ENCODE measurements around the gene HOXB3.

The HOXB3 gene

GRCh38 chr17:48589831-48590606 is at the start of gene HOXB3:
Gene HOXB3, minus strand, starts transcription at chr17:48590241. Its CDS starts 37,767 bp downstream, at chr17:48552474.
- no peak for DNase-seq

GRCh38 chr17:48639136-48639535 is 49.1 kb upstream of the HOXB3 start:
- DNase-seq = no peak

DNA sequence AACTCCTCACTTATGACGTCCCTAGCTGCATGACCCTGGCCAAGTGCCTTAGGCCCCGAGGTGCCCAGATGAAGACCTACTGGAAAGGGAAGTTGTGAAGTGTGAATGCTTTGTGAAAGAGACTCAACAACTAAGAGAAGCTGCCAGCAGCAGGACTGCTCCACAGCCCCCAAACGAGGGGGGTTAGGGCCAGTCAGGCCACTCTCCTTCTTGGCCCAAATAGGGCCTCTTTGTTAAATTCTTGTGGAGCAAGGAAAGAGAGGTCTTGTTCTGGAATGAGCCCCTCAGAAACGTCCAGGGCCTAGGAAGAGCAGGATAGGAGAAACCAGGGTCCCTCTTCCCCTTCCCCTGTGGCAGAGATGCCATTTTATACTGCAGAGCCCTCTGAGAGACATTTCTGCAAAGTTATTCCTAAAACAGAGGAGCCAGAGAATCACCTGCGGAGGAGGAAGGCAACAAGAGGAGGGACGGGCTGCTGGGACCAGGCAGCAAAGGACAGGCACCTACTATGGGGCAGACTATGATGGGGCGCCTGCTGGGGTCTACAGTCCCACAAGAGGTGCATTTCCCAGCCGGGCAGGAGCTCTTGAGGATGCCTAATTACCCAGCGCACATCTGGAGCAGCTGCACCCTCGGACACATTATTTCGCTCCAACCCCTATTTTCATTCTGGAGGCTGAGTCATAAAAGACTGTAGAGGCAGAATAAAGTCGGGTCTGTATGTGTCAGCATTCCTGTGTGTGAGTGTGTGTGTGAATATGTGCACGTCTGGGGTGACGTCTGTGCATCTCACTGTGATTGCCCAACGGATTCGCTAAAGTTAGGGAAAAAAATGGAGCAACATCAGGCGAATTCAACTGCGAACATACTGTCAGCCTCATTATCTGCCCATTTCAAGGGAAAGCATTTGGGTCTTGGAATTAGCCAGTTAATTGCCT is 47.6 kb upstream of the HOXB3 start:
- no peak for DNase-seq

DNA sequence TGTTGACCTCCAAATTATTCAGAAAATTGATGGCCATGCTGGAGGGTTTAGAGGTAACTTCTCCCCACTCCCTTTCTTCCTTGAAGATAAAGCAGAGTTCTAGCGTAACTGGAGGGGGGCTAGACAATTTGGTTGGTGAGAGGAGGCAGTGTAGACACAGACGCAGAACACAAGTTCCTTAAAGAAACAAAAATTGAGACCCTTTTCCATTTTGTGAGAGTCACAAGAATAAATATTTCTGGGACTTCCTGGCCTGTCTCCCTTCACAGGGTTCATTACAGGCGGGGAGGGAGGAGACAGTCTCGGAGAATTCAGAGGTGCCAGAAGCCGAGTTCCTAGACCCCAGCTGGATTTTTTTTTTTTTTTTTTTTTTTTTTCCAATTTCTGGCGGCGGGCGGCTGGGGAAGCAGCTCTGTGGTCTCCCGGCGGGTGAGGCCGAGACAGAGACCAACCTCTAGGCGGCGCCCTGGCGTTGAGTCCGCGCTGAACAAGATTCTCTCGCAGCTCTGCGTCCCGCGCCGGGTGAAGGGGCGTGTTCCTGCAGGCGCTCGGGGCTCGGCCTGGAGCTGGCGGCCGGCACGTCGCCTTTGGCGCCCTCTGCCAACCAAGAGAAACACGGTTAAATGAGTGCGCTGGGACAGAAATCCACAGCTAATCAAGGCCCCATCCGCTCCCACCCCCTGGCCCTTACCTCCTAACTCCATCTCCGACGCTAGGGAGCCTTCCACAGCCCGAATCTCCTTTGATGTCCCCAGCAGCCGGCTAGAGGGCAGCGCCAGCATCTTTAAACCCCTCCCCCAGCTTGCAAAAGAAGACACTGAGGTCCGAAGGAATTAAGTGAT is 46.4 kb upstream of the HOXB3 start:
- no peak for DNase-seq

DNA sequence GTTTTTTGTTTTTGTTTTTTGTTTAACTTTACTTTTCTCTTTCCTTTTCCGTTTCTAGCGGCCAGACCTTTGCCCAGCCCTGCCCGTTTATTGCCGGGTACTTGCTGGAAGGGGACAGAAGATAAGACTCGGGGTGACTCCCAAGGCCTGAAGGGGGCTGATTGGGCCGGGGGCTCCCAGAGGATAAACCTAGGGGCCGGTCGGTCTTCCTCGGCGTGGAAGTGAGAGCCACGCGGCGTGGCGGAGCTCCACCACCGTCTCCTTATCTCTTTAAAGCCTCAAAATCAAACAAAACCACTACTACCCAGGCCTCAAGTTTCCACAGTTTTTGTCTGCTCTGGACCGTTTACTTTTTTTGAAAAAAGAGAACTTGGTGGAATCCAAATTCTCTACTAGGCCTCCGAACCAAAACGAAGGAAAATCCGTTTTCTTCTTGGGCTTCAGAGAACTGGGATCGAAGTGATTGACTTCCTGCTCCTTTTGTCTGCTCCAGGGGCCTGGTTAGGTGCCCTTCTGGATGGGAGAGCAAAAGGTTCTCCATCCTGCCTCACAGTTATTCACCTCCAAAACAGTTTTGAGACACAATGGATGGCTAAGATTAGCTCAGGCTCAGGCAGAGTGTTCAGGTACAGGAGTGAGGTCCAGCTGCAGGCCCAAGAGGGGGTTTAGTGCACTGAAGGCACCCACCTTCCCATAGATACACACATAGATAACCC is 44.6 kb upstream of the HOXB3 start:
- DNase-seq = no peak

GRCh38 chr17:48633266-48633677 is 43.2 kb upstream of the HOXB3 start:
- DNase-seq = no peak

DNA sequence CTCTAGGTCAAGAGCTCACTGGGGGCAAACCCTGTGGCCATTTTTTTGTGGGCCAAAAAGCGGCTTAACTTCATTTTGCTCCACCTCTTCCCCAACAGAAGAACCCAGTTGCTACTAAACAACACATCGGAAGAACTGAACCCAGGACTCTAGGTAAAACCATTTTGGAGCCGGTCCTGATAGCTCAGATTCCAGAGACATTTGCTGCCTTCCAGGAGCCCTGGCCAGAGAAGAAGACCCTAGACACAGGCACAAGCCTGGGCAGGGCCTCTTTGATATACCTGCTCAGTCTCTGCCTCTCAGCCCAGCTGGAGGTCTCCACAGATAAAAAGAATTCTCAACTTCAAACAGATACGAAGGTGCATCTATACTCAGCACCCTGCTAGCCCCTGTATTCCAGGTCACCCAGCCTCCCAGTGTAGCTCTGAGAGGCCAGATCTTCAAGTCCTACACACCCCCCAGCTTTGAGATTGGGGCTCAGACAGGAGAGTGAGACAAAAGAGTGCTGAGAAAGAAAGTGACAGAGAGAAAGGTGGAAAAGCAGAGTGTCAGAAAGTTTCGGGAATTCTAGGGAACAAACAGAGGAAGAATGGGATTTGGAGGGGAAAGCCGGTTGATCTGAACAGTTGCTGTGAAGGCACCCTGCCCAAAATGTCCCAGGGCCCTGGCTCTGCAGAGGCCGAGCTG is 42.7 kb upstream of the HOXB3 start:
- DNase-seq = no peak

- no peak for DNase-seq
Observed at GRCh38 chr17:48631693-48632578, 41.9 kb upstream of the HOXB3 start.

DNA sequence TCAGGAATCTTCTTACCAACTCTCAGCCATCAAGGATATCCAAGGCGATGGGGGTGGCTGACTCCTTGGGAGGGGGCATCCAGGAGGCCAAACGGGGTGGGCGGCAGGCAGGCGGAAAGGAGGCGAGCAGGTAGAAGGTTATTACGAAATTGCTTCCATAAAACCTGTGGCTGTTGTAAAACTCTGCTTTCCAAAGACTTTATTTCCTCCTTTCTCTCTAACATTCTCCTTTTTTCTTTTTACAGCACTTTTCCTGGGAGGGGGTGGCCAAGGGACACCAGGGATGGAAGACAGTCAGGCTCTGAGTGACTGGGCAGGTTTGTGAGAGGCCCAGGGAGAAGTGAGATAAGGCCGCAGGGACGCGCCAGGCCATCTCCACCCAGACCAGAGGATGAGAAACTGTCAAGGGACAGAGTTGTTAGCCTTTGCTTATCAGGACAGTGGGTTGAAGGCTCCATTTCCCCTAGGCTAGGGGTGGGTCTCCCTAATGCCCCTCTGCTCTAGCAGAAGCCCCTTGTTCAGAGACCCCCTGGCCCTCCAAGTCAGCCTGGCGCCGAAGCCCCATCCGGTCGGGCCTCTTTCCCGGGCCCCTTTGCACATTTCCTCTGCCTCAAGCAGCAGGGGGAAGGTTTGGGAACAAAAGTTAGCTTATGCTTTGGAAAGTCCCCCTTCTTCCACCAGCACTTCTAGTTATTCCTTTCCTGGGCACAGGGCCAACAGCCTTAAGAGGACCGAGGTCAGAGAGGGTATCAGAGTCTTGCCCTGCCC is 41.1 kb upstream of the HOXB3 start:
- DNase-seq = no peak

- DNase-seq = no peak
Observed at GRCh38 chr17:48630009-48630924, 40.2 kb upstream of the HOXB3 start.

- no peak for DNase-seq
Observed at GRCh38 chr17:48629411-48629759, 39.3 kb upstream of the HOXB3 start.

DNA sequence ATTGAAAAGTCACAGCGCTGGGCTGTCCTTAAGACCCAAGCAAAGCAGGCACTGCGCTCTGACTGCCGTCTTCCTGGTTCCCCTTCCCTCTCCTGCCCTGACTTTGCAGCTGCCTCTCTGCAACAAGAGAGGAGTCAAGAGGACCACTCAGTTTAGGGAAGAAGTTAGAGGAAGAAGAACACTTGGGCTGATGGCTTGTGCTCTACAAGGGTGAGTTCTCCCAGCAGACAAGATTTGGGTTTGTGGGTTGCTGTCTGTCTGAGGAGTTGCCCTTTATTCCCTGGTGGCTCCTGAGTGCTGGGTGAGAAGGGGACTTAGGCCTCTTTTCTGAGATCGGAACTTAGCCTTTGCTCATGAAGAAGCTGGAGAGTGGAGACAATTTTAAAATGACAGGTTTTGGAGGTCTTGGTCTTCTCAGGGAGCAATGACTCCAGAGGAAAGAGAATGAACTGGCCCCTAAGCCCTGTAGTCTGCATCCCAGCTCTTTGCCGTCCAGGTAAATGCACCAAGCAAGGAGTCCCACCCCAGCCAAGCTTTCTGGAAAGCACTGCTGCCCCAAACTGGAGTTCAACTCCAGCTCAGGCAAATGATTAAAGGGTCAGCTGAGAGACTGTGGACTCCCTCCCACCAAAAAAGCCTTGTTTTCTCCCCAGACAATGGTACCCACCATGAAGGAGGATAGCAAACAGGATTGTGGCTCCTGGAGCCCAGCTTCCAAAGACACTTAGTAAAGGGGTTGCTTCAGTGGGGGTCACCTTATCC is 38.8 kb upstream of the HOXB3 start:
- no peak for DNase-seq

DNA sequence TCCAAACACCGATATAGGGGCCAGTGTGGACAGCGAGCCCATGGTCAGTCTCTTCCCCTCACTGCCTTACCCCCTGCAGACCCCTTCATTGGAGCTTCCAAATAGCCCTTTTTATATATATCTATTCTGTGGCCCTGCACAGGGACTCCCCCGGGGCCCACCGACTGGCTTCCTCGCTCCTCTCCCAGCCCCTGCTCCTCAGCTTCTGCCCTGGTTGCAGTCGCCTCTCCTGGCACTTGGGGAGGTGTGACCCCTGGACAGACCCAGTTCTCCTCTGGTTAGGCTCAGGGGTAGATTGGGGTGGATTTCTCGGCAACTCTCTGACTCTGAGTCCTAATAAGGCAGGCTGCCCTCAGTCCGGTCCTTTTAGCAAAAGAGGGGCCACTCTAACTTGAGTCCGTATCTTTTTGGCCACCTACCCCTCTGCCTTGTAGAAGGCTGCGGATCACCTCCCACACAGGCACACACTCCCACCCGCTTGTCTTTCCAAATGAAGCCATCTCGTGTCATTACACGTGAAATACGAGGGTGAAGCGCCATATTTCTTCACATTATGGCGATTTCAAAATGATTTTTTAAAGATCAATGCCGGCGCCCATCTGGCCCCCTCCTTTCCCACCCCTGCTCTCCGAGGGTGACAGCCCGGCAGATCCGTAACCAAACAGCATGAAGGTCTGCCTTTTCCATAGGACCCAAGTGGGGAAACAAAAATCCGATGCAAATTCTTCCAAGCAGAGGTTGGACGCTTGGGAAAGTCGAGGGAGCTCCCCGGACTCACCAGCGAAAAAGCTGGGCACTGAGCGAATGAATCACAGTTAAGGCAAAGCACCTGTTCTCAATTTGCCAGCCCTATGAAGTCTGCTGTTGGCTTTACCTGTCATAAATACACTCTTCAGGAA is 37.8 kb upstream of the HOXB3 start:
- DNase-seq = no peak

DNA sequence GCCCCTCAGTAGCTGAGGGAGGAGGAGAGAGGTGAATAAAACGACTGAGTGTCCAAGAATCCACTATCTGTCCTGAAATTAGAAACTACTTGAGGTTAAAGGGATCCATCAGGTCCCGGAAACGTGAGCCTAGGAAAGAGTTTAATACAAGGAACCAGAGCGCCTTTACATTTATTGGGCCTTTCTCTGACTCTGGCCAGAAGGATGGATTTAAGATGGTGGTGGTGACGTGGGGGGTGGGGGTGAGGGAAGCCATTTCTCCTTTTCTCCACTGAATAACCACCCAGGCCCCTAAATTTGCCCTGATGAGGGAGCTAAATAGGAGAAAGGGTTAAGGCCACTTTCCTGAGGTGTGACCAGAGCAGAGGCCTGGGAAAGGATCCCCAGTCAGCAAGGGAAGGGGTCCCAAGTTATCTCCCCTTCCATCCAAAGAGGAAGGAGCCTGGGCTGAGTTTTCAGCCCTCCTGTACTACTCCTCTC is 37.1 kb upstream of the HOXB3 start:
- DNase-seq = no peak

DNA sequence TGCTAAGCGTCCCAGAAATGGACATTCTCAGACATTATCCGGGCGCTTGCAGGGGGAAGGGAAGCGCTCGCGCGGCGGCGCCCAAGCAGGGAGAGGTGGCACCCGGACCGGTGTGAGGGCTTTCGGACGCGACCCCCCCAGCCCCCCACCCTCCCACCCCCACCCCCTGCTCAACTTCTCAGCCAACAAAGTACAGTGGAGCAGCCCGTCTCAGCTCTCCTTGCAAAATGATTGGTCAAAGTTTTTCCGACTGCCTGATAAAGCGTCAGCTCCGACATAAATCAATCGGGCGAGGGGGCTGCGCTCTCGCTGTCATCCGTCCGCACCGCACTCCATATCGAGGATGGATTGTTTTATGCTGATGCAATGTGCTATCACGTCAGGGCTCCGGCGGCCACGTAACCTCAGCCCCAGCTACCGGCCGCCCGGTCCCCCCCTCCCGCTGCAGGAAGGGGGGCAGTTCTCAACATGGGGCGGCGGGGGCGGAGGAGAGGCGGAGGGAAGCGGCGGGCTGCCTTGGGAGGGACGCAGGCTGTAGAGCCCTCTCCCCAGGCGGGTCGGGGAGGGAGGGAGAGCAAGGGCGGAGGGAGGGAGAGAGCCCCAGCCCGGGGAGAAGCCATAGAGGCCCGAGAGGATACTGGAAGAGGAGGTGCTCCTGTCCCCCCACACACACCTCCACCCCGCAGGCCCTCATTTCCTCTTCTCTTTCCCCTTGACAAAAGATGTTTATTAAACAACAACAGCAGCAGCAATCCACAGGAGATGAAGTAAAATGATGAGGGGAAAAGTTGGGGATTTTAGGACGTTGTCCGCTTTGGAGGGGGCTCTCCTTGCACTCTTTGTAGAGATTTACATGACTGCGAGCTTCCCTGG is 36.4 kb upstream of the HOXB3 start, which contains the start of gene HOXB9:
TSS of gene HOXB9 (minus strand) at position 114 of the 873 bp plus-strand sequence. CDS start at position 25, 89 bp downstream.
- DNase-seq = no peak
